Amniotic stem cell (primary cell): ENCODE data around the gene SKAP1.

Experiments
- DNase-seq: peaks from one replicate; lab custom pipeline; 2025; lab: John Stamatoyannopoulos, UW

The SKAP1 gene

DNA sequence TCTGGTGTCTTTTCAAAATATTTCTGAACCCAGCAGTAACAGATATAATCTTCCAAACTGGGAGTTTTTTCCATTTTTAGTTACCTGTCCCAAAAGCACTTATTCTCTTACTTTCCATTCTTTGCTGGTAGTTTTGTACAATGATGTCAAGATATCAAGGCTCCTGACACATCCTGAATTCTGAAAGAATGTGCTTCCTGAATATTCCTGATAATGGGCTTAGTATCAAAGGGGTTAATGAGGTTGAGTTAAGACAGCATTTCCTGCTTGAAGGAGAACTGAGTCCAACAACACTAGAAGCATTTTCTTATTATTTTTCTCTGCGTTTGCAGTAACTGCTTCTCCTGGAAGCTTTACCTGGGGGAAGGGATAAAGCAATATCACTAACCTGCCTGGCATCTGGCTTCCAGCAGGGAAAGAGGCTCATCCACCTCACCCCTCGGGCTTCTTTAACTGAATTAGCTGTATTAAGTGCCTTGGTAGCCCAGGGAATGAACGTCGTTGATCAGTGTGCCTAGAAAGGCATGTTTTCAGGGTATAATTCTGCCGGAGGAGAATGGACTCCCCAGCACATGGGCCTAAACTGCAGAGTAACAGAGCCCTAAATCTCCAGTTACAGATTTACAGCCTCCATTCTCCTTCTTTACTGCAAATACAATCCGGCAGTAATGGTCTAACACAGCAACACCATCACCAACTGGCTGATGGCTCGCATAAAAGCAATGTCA lies 188.1 kb downstream of the SKAP1 start:
- DNase-seq: no peak

DNA sequence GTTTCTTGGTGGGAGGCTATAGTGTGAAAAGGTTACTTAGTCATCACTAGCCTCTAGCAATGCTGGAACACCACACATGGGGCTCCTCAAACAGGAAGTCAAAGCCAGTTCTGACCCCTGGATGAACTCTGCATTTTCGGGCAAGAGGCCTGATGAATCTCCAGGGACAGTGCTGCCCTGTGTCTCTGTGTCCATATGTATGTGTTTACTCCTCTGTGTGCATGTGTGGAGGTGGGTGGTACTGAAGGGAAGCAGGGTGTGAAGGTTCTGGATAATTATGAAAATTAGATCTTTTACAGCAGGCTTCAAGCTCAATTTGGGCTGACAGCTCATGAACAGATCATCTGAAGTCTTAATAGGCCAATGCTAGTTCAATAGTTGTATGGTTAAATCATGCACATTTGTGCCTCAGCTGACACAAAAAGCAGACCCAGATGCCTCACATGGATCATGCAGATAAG lies 188.9 kb downstream of the SKAP1 start:
- DNase-seq: no peak

GRCh38 chr17:48240562-48241130 lies 189.4 kb downstream of the SKAP1 start:
- DNase-seq: no peak

- DNase-seq: no peak
Measured at GRCh38 chr17:48240122-48240521, 189.9 kb downstream of the SKAP1 start.

DNA sequence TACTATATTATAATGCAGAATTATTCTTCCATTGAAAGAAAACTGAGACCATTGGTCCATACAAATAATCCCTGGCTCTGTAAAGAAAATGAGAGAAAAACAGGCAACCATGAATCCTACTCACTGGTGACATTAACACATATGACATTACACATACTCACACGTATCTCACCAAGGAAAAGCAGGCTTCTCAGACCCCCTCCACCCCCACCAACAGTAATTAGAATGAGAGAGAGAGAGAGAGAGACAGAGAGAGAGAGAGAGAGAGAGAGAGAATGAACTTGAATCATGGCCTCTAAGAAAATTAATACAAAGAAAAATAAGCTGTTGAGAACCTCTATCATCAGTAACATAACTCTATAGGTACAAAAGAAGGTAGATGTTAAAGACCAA lies 190.4 kb downstream of the SKAP1 start:
- no peak for DNase-seq

DNA sequence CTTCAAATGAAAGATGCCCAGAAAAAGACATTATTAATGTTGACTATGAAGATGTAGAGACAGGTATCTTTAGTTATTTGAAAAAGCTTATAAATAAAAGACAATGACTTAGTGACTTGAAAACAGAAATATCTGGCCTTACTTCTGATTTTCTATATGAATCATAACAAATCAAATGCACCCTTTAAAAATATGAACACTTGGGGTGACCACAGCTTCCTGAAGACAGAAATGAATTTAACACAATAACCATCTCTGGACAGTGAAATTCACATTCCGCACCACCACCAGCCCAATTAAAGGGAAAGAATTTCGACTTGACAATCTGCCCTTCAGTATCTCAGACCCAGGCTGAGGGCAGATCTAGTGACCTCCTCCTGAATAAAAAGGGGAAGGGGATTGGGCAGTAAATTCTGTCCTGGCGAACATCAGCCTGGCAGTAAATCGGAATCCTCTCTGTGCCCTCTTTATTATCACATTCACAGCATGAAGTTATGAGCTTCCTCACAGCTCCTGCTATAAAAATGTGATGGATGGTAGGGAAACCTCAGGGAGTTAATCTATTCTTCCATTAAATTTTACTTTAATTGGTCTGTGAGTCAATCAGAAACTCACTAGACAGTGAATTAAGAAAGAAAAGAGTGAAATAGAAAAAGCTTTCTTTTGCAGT lies 190.9 kb downstream of the SKAP1 start:
- no peak for DNase-seq

- no peak for DNase-seq
Measured at GRCh38 chr17:48237456-48237855, 192.6 kb downstream of the SKAP1 start.

GRCh38 chr17:48236681-48237134 lies 193.3 kb downstream of the SKAP1 start:
- DNase-seq: no peak

DNA sequence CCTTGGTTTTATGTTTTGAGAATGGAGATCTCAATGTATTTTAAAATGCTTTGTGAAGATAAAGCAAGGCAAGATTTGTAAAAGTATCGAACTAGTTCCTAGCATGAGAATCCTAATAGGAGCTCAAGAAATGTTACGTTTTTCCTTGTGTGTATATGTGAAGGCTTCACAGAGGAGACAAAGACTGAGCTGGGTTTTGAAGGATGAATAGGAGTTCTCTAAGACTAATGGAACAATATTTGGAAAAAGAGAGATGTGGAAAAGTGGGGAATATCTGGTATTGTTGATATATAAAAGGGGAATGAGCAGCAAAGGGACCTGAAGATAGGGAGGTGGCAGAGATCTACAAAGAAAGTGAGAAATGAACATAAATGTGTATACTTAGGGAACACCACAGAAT lies 195.1 kb downstream of the SKAP1 start:
- no peak for DNase-seq

- no peak for DNase-seq
Measured at GRCh38 chr17:48231995-48232959, 197.7 kb downstream of the SKAP1 start.

GRCh38 chr17:48229936-48230335 lies 200.1 kb downstream of the SKAP1 start:
- no peak for DNase-seq

GRCh38 chr17:48228720-48229119 lies 201.3 kb downstream of the SKAP1 start:
- no peak for DNase-seq

DNA sequence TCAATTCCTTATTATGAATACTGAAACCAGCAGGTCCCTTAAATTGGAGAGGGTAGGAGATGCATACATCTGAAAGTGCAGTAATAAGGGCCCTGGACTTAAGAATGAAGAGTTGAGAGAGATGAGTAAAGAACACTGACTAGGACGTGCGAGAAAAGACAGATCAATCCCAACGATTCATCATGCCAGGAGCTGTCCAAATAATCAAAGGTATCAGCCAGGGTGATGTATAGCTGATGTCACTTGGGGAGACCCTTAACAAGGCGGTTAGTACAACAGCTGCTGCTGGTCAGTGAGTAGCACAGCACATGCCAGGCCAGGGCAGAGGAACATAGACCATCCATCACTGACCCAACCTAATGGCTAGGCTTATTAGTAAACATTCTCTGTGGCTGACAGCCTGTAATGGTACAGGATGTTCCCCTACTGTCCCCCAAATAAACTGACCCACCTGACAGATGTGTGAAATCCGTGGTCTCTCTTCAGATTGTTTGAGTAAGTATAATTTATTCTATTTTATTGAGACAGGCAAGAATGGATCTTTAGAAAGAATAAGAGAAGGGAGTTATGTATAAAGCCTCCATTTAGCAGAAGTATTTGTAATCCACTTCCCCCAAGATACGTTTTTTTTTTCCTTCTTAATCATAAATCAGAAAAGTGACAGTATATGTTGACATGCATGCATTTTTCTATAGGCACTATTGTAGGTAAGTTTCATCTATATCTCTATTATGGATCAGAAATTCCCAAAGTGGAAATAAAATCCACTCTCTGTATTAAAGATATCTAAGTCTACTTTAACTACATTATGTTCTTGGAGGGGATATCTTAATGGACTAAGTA lies 204.1 kb downstream of the SKAP1 start:
- DNase-seq: no peak

DNA sequence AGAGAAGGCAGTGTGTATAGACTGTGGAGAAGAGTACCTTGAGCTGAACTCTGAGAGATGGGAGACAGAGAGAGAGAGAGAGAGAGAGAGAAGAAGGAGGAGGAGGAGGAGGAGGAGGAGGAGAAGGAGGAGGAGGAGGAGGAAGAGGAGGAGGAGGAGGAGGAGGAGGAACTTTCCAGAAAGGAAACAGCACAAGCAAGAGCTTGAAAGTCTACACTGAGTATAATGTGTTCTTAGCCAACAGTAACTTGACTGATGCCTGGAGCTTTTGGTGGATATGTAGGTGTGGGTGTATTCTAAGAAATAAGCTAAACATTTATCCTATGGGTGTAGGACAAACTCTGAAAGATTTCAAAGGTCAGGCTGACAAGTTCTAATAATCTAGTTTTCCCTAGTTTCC lies 206.1 kb downstream of the SKAP1 start:
- no peak for DNase-seq

- no peak for DNase-seq
Measured at GRCh38 chr17:48219617-48220016, 210.4 kb downstream of the SKAP1 start.

DNA sequence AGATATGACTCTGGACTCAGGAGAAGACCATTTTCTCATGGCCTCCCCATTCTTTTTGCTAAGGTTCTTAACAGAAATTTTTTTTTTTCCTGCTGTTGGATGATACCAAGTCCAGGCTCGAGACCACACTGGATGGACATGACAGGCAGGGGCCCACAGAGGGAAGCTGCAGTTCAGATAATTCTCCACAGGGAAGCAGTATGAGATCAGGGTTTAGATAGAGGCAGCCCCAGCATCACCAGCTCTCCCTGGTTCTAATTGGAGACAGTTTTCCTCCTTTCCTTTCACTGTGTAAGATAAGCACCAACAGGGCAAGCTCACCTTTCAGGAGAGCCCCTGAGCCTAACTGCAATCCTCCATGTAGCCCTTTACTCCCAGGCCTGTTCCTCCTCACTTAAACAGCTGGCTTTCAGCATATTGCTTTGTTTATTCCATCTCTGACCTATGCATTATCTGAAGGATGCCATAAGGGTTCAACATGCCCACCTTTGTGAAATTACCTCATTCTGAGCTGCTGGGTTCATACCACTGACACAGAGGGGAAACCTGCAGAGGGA lies 214.4 kb downstream of the SKAP1 start:
- DNase-seq: no peak

- no peak for DNase-seq
Measured at GRCh38 chr17:48213797-48214196, 216.2 kb downstream of the SKAP1 start.

GRCh38 chr17:48211787-48212186 lies 218.2 kb downstream of the SKAP1 start:
- DNase-seq: no peak

GRCh38 chr17:48211011-48211410 lies 219.0 kb downstream of the SKAP1 start:
- DNase-seq: no peak

- DNase-seq: no peak
Measured at GRCh38 chr17:48209973-48210372, 220.0 kb downstream of the SKAP1 start.
